Stimulated activated naive CD8-positive, alpha-beta T cell treated with anti-CD3 and anti-CD28 coated beads, Interleukin-15, Interleukin-2, amounts not matched to agents 100 U/mL and 50 U/mL, for 24 hours (primary cell): ENCODE results near the gene RFESD.
"Not testable (repeated sequence)": the region's sequence is repeated elsewhere in the genome, so short reads cannot be mapped to it uniquely, and the experiment has no call there.

Experiments
- ATAC-seq: fragments of 150-1000 bp; cut with Tn5 transposase; one replicate; pipeline ENCODE4 v1.10.0; 2021
- DNase-seq: peaks from one replicate; pipeline ENCODE4 v3.0.0; 2021

Gene RFESD

GRCh38 chr5:95628933-95629332 lies 17.6 kb upstream of the RFESD start:
- no peak for DNase-seq
- ATAC-seq = no peak

GRCh38 chr5:95630394-95630917 lies 16.1 kb upstream of the RFESD start:
- ATAC-seq (no peak), DNase-seq (no peak)

- DNase-seq (no peak), ATAC-seq (no peak)
Observed at GRCh38 chr5:95631255-95631958, 15.2 kb upstream of the RFESD start.

- DNase-seq (peak; percentile 65), ATAC-seq (peak; percentile 99)
Observed at GRCh38 chr5:95631991-95632675, 14.4 kb upstream of the RFESD start.

GRCh38 chr5:95632942-95633341 lies 13.6 kb upstream of the RFESD start:
- DNase-seq, ATAC-seq: not testable (repeated sequence)

- DNase-seq (no peak), ATAC-seq (no peak)
Observed at GRCh38 chr5:95633671-95634070, 12.9 kb upstream of the RFESD start.

- DNase-seq = no peak
- no peak for ATAC-seq
Observed at GRCh38 chr5:95634081-95634480, 12.5 kb upstream of the RFESD start.

- ATAC-seq (no peak), DNase-seq (no peak)
Observed at GRCh38 chr5:95638632-95639031, 7.9 kb upstream of the RFESD start.

- DNase-seq (no peak), ATAC-seq (no peak)
Observed at GRCh38 chr5:95641741-95642220, 4.8 kb upstream of the RFESD start.

- no peak for ATAC-seq
- no peak for DNase-seq
Observed at GRCh38 chr5:95643152-95643551, 3.4 kb upstream of the RFESD start.

- ATAC-seq (peak; percentile 25), DNase-seq (peak; percentile 42)
Observed at GRCh38 chr5:95644351-95645042, 2.1 kb upstream of the RFESD start.

GRCh38 chr5:95646226-95646568 lies 380 bp upstream of the RFESD start:
- not testable (repeated sequence) for ATAC-seq, DNase-seq

- ATAC-seq (no peak), DNase-seq (no peak)
Observed at GRCh38 chr5:95647886-95648860, 1.6 kb downstream of the RFESD start.

- DNase-seq = no peak
- no peak for ATAC-seq
Observed at GRCh38 chr5:95649274-95649673, 2.7 kb downstream of the RFESD start.

- ATAC-seq = no peak
Observed at GRCh38 chr5:95649842-95650620, 3.5 kb downstream of the RFESD start.

GRCh38 chr5:95652849-95653248 lies 6.3 kb downstream of the RFESD start:
- ATAC-seq (no peak), DNase-seq (no peak)

More at GRCh38 chr5:95649842-95650620, 3.5 kb downstream of the RFESD start:
- no peak for DNase-seq

- DNase-seq (no peak), ATAC-seq (no peak)
Observed at GRCh38 chr5:95654196-95654595, 7.6 kb downstream of the RFESD start.

GRCh38 chr5:95655575-95655974 lies 9.0 kb downstream of the RFESD start:
- no peak for ATAC-seq
- no peak for DNase-seq

- DNase-seq = no peak
- ATAC-seq = no peak
Observed at GRCh38 chr5:95660060-95660459, 13.5 kb downstream of the RFESD start.

- DNase-seq (no peak), ATAC-seq (no peak)
Observed at GRCh38 chr5:95662946-95663345, 16.4 kb downstream of the RFESD start.
